Measurements from ENCODE around the gene CA4.
"Not testable (repeated sequence)": the region's sequence is repeated elsewhere in the genome, so short reads cannot be mapped to it uniquely, and the experiment has no call there.

The CA4 gene

DNA sequence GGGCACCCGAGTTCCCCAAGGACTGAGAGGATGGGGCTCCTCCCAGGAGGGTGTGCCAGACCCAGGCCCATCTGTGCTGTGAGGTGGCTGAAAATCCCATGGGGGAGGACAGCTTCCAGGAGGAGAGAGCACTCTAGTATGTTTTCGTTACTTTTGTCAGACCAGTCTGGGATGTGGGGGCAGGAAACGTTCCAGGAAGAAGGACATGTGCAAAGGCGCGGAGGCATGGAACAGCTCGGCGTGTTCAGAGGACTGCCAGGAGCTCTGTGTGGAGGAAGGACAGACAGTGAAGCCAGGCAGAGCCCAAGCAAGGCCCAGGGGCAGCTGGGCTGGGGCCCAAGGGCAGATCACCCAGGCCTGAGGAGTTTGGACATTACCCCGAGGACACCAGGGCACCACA, 7.0 kb downstream of the CA4 start:
- DNase-seq, result no peak

DNA sequence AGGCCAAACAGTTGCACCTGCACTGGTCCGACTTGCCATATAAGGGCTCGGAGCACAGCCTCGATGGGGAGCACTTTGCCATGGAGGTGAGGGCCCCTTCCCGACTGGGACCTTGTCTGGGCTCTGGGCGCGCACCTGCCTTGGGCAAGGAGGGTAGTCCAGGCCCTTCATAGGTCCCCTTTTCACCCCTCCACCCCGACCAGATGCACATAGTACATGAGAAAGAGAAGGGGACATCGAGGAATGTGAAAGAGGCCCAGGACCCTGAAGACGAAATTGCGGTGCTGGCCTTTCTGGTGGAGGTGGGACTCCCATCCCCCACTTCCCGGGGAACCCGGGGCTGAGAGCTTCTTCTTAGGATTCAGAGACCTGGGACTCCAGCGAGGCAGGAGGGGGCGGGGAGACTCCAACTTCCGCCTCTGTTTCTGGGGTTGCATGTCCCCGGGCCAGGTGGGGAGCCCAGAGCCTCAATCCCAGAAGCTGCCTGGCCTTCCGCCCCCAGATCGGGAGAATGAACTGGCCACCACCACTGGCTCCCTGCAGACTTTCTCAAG, 7.8 kb downstream of the CA4 start:
- no peak for DNase-seq

DNA sequence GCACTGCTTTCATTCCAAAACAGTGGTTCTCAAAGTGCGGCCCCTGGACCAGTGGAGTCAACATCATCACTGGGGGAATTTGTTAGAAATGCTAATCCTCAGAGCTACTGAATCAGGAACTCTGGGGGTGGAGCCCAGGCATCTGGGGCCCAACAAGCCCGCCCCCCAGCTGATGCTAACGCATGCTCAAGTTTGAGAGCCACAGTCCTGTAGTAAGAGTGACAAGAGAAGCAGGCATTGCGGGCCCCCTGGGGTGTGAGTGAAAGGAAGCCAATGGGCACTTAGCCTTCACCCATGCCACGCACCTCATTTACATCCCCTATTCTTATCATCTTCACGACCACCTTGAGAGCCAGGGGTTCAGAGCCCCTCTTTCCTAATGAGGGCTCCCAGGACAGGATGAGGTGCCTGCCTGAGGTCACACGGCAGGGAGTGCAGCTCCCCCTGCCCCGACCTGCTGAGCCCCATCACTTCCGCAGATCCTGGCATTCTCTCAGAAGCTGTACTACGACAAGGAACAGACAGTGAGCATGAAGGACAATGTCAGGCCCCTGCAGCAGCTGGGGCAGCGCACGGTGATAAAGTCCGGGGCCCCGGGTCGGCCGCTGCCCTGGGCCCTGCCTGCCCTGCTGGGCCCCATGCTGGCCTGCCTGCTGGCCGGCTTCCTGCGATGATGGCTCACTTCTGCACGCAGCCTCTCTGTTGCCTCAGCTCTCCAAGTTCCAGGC, 9.1 kb downstream of the CA4 start:
- DNase-seq, result no peak

DNA sequence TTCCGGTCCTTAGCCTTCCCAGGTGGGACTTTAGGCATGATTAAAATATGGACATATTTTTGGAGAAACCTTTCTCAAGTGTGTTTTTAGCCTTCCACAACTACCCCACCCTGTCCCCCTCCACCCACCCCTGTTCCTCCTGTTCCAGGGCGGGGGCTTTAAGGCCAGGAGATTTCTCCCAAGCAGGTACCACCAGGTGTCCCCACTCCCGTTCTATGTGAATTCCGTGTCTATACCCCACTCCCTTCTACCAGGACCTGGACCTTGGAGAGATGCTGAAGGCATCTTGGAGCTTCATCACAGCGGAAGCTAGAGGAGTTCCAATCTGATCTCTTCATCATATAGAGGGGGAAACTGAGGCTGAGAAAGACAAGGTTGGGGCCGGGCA, 9.7 kb downstream of the CA4 start:
- DNase-seq, result no peak

DNA sequence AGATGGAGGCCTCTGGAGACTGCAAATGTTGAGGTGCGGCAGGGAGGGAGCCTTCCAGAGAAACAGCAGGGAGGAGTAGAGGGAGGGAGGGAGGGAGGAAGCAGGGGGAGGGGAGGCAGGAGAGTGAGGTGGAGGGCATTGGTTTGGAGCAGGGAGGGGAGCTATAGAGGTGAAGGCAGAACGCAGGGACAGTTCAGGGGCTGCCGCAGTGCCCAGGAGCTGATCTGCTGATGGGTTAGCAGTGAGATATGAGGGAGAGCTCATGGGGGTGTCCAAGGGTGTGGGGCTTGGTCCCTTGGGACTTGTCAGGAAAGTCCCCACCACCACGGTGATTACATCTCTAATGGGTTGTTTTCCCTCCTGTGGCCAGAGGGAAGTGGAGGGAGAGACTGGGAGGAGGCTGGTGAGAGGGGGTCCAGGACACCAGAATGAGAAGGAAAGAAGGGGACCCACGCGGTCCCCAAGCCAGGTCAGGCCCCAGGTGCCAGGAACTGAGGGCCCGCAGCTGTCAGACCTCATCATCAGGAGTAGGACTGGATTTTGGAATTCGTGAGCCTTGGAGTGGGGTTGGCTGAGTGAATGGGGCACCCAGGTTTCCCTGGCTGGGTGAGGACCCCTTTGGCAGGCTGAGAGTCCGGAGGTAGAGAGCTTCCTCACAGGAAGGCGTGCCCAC, 11.2 kb downstream of the CA4 start:
- DNase-seq, result no peak

DNA sequence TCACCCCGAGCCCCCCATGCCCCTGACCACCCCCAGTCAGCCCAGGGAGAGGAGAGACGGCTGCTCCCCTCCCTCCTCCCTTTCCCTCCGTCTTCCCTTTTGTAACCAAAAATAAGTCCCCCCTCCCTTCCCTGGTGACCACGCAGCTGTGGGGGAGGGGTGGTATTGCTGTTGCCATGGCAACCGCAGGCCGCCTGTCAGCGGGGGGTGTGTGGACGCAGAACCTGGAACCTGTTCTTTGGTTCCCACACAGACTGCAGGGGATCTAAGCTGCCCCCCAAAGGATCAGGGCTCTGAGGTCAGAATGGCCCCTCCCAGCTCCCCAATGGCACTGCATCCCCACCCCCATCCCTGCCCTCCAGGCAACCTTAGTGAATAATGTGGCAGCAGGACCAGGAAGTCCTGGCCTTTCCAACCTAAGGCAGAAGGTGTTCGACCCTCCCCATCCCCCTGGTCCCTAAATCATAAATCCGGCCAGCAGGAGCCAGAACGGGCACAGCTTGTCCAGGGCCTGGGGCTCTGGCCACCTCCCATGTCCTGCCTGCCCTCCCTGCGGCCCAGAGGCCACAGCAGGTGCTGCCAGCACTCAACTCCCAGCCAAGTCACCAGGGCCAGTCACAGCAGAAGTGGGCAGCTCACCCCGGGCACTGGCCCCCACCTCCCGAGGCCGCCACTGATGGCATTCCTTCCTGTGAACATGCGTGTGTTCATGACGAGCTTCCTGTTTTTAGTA, 12.0 kb downstream of the CA4 start:
- DNase-seq, result no peak

DNA sequence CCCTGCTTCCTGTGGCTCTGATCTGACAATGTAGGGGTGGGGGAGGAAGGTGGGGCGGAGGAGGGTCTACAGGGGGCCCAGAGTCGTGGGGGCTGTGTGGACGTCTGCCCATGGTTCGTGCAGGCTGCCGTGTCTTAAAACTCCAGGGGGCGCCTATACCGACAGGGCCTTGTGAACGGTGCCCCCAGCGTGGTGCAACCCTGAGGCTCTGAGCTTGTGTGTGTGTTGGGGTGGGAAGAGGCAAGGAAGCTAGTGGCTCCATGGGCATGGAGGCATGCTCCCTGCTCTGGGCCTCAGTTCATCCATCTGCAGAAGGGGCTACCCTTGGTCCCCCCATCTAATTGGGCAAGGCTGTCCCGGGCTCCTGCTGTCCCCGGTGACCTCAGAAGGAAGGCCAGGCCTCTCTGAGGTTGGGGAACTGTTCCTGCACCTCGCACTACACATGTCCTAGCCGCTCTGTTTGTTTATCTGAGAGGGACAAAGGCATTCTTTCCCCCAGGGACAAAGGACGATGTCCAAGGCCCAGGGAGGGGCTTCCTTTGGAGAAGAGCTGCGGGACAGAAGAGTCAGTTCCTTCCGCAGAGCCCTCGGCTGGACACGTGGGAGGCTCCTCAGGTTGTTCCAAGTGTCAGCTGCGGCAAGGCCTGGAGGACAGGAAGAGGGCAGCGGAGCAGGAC, 13.5 kb downstream of the CA4 start:
- no peak for DNase-seq

DNA sequence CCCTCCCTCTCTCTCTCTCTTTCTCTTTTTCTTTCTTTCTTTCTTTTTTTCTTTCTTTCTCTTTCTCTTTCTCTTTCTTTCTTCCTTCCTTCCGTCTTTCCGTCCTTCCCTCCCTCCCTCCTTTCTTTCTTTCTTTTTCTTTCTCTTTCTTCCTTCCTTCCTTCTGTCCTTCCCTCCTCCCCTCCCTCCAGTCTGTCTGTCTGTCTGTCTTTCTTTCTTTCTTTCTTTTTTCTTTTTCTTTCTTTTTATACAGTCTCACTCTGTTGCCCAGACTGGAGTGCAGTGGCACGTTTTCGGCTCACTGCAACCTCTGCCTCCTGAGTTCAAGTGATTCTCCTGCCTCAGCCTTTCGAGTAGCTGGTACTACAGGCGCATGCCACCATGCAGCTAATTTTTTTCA, 14.4 kb downstream of the CA4 start:
- no peak for DNase-seq

DNA sequence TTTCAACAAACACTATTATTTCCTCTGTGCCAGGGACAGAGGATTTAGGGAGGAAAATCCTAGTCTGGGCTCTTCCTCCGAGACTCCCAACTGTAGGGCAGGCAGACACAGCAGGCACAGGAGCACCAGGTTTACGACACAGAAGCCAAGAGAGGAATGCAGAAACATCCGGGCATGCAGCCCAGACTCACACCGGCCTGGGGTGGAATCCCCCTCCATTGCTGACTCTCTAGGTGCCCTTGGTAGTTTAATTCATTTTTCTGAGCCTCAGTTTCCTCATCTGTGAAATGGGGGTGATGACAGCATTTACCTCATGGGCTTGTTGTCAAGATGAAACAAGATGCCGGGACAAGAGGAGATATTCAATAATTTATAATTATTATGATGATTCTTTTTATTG, 14.9 kb downstream of the CA4 start:
- DNase-seq, result no peak

DNA sequence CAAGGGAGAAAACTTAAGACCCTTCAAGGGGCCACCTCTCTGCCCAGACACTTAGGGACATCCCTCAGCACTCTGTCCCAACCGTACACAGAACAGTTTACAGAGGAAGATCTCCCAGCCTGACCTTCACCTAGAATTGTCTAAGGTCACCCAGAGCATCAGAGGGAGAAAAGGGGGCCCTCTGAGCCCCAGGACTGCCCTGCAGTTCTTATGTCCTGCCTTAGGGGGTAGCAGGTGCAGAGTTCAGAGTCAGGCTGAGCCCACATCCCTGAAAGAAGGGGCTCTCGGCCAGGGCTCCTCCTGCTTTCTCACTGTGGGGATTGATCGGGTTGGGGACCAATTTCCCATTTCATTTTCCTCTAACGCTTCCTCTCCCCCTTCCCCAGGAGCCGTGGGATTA, 15.4 kb downstream of the CA4 start:
- DNase-seq, result no peak

DNA sequence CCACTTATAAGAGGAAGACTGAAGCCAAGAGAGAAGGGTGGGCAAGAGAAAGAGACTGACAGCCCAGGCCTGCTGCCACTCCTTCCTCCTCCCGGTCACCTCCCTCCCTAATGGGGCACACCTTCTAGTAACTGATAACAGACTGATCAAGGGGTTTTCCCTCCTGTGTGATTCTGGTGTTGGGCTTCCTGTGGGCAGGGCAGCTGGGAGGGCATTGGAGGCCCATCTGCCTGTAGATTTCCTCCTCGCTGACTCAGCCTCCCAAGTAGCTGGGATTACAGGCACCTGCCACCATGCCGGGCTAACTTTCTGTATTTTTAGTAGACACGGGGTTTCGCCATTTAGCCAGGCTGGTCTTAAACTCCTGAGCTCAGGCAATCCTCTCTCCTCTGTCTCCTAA, 16.2 kb downstream of the CA4 start:
- DNase-seq, result no peak

DNA sequence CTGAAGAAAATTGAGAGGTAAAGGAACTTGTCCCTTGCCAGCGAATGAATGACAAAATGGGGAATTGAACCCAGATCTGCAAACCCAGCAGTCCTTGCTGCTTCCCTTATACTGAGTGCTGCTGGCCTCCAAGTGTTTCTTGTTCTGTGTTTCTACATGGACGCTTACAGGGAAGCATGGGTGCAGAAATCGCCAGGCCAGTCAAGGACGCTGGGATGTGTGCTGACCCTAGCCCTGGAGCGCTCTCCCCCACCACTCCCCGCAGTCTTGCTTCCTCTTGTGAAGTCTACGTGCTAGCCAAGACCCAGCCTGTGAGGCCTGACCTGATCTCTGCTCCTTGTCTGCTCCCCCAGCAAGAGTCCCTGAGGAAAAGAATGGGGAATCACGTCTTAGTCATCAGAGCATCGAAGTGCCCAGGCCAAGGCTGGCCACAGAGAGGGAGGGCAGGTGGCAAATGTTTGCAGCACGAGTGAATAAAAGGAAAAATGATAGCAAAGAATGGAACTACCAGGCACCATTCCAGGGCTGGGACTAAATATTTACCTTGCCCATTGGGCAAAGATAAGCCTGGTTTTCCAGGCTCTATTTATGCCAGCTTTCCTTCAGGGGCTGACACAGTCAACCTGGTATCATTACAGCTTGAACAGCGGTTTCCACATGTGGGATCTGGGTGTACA, 17.4 kb downstream of the CA4 start:
- DNase-seq, result no peak

DNA sequence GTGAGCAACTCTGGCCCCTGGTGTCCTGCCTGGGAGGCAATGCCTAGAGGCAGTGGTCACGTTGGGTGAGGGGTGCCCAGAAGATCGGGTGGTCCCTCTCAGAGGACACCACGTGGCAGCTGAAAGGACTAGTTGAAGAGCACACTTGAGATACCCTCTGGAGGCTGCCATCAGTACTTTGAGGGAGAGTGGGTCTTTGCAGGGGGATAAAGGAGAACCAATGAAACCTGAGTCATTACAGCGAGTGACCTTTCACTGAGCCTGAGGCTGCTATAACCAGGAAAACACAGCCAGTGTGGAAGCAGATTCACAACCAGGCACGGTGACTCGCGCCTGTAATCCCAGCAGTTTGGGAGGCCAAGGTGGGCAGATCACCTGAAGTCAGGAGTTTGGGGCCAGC, 18.9 kb downstream of the CA4 start:
- DNase-seq, result no peak

DNA sequence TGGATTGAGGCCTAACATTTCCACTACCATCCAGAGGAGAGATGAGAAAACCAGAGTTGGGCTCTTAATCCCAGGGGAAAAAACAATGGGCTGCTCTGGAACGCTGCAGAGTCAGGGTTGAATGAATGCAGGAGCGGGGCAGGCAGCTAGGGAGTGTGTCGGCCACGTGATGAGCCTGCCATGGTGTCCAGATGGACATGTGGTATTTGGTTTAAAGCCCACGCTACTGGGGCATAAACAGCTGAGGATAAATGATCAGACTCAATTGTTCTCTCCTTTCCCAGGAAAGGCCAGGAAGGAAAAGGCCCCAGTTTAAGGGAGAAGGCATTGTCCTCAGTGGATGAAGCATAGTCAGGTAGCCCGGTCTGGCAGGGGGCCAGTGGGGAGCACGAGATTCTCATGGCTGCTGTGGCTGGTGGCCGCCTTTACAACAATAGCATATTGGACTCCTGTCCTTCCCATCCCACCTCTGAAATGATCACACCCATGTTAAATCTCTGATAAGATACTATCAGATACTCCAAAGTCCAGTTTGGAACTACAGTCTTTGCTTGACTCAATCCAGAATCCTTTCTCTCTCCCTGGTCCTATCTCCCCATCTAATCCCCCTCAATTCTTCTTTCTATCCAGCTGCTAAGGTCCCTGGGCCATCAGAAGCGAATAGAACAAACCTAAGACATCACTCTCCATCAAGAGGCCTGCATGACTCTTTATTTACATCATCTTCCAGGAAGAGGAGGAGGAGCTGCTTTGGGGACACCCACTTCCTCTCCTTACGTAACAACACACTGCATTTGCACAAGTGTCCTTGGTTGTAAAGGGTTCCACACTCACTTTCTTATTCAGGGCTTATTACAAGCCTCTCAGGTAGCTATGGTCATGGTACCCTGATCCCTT, 20.4 kb downstream of the CA4 start:
- no peak for DNase-seq

DNA sequence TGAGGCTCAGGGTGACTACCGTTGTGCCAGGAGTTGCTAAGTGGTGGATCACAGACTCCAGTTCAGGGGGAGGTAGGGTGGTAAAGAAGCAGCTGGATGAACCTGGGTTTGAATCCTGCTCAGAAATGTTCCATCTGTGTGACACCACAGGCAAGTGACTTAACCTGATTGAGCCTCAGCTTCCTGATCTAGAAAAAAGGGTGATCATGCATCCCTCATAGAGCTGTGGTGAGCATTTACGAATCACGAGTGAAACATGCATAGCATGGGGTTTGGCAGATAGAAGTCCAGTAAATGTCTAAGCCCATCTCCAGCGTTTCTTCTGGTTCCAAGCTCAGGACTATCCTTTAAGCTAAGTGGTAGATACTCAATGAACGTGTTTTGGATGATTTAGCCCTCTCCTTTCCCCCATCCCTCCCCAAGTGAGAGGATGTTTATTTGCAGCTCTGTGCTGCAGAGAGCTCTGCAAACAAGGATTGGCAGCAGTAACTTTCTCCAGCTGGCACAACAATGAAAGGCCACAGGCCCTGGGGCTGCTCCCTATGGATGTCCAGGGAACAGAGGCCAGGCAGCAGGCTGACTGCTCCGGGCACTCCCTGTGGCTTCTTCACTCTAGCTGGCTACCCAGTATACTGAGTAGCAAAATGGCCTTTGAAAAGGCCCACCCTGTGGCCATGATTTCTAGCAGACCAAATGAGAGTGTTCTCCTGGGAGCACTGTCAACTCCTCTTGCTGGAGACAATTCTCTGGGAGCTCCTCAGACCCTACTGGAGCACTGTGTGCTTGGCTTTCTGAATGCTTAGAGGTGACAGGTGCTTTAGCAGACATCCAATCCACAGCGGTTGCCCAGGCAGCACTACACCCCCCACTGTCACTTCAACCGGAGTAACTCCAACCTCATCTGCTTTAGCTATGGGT, 21.3 kb downstream of the CA4 start:
- DNase-seq, result no peak

DNA sequence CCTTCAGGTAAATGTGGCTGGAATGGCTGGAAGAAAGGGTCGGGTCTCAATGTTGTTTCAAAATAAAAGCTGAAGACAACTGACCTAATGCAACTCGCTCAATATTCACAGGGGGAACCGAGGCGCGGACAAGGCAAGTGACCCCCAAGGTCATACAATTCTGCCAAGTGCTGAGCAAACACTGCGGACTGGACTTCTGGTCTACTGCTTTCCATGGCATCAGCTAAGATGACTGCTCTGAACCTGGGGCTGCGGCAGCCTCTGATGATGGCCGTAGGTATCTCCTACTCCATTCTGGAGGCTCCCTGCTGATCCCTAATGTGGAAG, 21.9 kb downstream of the CA4 start:
- no peak for DNase-seq

DNA sequence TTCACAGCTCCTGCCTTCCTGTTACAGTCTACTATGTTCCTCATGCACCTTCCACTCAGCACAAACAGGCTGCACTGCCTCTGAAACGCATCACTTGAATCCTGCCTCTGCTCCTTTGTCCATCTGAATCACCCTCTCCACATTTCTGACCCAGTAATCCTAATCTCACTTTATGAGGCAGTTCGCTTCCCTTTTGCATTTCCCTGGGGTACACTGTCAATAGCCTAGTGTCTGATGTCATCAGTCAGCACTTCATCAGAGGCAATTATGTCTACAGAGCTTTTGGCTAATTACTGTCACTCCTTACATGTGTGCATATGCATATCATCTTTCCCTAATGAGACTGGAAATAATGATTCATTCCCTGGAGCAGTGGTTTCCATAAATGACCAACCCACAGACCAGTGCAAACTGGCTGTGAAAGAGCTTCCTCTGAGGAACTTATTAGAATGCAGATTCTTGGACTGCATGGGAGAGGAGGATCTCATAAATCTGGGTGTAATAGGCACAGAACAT, 23.6 kb downstream of the CA4 start:
- DNase-seq, result no peak

DNA sequence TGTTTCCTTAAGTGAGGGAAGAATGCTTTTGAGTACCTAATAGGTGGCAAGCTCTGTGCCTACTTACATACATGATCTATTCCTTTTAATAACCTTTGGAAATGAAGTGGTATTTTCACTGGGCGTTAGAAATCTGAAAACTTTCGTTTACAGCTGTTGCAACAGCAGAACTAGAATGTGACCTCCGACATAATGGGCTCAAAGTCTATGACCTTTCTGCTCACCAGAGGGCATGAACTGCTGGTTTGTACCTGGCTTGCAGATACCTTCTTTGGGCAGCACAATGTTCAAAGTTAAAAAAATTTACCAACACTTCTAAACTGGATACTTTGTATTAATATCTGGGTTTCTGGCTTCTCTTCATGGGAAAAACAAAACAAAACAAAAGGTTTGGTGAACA, 24.3 kb downstream of the CA4 start:
- no peak for DNase-seq

DNA sequence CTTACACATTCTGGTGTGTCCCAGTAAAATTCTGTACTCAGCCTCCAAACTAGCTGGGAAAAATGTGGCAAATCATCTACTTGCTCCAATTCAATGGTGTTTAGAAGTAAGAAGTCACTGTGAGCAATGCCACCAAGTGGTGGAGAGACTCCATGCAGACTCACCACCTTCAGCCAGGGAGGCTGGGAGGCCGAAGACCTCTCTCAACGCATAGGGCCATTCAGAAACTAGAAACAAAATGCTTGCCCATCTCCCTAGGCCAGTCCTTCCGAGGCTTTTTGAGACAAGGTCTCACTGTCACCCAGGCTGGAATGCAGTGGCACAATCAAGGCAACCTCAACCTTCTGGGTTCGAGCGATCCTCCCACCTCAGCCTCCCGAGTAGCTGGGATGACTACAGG, 25.0 kb downstream of the CA4 start:
- DNase-seq, result not testable (repeated sequence)

DNA sequence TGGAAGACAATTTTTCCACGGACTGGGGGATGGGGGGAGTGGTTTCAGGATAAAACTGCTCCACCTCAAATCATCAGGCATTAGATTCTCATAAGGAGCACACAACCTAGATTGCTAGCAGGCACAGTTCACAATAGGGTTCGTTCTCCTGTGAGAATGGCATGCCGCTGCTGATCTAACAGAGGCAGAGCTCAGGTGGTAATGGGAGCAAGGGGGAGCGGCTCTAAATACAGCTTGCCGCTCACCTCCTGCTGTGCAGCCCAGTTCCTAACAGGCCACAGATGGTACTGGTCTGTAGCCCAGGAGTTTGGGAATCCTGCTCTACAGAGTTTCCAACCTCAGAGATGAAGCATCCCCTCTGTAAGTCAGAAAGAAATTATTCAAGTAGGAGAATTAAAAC, 27.0 kb downstream of the CA4 start:
- DNase-seq, result not testable (repeated sequence)

All from activated CD8-positive, alpha-beta memory T cell treated with anti-CD3 and anti-CD28 coated beads, Interleukin-2, amount 50 U/mL, for 4 hours (primary cell).